Brain pericyte (primary cell): ENCODE data around the gene TAX1BP3.

ENCODE experiments used
- DNase-seq: peaks from one replicate; pipeline ENCODE4 v3.0.0-alpha.2; 2012; ENCODE audit warnings: low read depth, low spot score

TAX1BP3 gene

GRCh38 chr17:3658784-3659449 lies 9.5 kb downstream of the TAX1BP3 start:
- DNase-seq, result no peak

- DNase-seq, result no peak
These were observed 10.2 kb downstream of the TAX1BP3 start for GRCh38 chr17:3657874-3658783.

DNA sequence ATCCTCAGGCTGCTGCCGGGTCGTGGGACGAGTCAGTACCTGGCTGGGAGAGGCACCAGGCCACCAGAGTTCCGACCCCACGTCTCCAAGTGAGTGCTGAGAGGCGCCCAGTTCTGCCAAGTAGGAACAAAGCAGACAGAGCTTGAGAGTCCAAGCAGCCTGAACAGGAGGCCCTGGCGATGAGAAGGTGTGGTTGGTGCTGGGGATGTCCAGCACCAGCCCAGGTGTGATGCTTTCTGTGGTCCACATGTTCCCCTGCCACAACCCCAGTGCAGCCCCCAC lies 10.8 kb downstream of the TAX1BP3 start:
- DNase-seq, result no peak

- DNase-seq, result no peak
These were observed 11.4 kb downstream of the TAX1BP3 start for GRCh38 chr17:3656755-3657587.

GRCh38 chr17:3656353-3656752 lies 12.0 kb downstream of the TAX1BP3 start:
- no peak for DNase-seq

DNA sequence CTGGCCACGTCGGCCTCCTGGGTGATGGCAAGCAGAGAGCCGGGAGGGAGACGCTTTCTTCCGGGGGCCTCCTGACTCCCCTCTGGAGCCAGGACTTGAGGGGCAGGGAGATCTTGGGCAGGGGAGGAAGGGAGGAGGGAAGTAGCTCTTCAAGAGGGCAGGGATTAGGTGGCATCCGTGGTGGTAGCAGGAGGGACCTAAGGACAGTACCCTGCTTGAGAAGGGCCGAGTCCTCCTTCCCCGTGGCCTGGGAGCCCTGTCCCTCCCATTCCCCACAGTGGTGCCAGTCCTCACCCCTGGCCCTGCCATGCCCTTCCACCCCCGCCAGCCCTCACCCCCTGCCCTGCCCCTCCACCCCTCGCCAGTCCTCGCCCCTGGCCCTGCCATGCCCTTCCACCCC lies 12.6 kb downstream of the TAX1BP3 start:
- no peak for DNase-seq

DNA sequence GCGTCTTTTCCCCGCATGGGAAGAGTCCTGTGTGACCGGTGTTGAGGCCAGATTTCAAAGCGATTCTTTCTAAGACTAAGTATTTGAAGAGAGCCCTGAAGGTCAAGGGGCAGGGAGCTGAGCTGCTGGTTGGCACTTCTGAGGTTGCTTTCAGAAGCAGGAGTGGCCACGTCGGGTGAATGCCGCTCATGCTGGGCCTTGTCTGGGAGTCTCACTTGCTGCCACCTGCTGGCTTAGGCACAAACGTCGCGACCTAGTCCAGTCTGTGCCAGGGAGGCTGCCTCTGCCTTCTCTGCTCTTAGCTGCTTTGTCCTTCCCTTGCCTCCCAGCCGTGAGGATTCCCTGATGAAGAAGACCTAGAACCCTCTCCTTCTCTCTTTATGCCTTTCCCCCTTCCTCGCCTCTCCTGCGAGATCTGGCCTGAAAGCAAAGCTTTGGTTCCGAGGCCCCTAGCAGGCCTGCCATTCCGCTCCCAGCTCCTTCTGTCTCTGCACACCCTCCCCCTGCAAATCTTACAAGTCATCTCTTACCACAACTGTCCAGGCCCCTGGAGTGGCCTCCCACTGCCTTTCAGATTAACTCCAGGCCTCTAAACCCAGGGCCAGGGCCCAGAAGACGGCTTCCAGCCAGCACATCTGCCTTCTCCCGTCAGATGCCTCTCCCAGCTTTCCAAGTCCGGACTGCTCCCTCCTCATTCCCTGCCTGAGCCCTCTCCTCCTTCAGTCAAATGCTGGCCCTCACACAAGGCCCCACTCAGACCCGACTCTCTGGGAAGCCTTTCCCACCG lies 20.4 kb downstream of the TAX1BP3 start:
- DNase-seq, result no peak

GRCh38 chr17:3647251-3647650 lies 21.1 kb downstream of the TAX1BP3 start:
- DNase-seq, result no peak

DNA sequence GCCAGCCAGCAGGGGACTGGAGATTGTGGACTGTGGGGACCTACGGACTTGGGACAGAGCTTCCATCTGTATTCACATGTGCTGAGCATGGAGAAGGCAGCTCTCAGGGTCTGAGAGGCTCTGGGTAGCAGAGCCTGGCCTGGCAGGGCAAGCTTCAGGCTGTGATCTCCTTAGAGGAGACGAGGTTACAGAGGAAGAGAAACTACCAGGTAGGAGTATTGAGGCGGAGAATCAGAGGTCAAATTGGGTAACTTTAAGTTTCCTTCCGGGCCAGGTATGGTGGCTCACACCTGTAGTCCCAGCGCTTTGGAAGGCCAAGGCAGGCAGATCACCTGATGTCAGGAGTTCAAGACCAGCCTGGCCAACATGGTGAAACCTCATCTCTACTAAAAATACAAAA lies 23.1 kb downstream of the TAX1BP3 start:
- no peak for DNase-seq

DNA sequence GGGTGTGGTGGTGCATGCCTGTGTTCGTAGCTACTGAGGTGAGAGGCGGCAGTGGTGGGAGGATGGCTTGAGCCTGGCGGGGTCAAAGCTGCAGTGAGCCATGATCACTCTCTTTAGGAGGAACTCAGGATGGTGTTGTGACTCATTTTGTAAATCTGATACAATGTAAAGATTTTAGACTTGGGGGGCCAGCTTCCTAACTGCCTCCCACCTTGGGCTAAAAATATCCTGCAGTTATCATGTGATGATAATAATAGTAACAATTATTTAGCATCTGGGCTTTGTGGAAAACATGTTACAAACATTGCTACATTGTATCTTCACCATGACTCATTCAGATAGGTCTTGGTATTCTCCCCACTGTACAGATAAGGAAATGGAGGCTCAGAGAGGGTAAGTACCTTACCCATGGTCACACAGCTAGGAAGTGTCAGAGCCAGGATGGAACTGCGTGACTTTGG lies 24.5 kb downstream of the TAX1BP3 start:
- no peak for DNase-seq

DNA sequence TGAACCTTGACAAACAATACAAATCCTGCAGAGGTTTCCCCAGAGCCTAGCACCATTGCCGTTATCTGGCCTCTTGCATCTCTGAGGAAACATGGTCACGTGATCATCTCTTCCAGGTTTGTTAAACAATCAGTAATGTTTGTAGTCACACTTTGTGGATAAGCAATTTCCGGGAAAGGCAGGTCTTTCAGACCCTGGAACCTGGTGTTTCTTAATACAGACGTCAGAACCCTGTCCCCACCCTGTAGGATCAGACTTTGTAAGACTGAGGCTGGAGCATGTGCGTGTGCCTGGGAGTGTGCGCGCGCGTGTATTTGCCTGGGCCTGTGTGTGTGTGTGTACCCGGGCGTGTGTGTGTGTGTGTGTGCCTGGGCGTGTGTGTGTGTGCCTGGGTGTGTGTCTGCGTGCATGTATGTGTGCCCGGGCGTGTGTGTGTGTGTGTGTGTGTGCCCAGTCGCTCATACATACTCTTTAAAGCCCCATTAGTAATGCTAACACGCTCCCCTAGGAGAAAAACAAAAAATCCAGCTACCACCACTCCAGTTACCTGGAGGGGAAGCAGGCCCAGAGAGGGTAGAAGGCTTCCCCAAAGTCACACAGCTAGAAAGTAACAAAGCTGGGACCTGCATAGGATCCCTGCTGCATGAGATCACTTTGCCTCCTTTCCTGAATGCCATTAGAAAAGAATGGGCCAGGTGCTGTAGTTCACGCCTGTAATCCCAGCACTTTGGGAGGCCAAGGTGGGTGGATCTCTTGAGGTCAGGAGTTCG lies 26.5 kb downstream of the TAX1BP3 start:
- DNase-seq, result no peak

DNA sequence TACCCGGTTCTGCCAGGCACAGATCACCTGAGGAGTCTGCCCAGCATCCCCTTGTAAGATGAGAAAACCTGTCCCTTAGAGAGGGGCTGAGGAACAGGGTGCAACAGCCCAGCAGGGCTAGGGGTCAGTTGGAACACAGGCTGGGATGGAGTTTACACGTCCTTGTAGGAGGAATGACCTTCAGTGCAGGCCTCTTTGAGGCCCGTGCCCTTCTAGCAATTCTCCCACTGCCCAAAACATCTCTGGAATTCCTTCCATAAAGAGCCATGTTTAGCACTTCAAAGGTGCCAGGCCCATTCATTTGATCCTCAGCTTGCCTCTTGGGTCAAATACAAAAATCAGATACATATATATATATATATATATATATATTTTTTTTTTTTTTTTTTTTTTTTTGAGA lies 27.4 kb downstream of the TAX1BP3 start:
- DNase-seq, result no peak

- DNase-seq, result no peak
These were observed 28.3 kb downstream of the TAX1BP3 start for GRCh38 chr17:3639981-3640596.

GRCh38 chr17:3636908-3637373 lies 31.4 kb downstream of the TAX1BP3 start:
- no peak for DNase-seq

DNA sequence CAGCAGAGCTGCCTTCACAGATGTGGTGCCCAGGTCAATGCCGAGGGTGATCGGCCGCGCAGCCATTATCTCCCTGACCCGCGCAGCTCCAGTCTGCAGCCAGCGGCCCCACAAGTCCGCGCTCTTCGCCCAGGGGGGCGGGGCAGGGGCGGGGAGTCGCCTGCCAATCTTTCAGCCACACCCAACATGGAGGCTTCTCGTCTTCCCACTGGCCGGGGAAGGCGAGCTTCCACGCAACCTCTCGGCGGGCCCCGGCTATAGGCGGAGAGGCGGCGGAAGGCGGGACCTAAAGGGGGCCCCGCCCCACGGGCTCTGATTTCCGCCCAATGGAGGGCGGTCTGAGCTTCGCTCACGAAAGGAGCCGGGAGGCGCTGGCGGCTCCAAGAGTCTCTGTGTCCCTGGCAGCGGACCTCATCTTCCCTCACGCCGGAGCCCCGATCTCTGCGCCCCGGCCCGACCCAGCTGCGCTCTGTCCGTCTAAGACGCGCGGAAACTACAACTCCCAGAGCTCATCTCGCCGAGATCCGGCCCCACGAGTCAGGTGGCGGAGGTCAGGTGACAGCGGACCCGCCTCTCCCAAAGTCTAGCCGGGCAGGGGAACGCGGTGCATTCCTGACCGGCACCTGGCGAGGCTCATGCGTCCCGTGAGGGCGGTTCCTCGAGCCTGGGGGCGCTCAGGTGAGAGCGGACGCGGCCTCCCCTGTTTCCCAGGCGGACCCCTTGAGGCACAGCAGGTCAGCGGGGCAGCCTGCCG lies 32.0 kb downstream of the TAX1BP3 start, which contains the start of the genes CTNS and SHPK:
TSS of gene CTNS (plus strand) at position 607 of the 754 bp plus-strand sequence. CDS start 3,447 bp downstream, outside the sequence.
TSS of gene SHPK (minus strand) at position 97 of the 754 bp plus-strand sequence. CDS start at position 66, 31 bp downstream.
- DNase-seq, result peak; percentile 80

DNA sequence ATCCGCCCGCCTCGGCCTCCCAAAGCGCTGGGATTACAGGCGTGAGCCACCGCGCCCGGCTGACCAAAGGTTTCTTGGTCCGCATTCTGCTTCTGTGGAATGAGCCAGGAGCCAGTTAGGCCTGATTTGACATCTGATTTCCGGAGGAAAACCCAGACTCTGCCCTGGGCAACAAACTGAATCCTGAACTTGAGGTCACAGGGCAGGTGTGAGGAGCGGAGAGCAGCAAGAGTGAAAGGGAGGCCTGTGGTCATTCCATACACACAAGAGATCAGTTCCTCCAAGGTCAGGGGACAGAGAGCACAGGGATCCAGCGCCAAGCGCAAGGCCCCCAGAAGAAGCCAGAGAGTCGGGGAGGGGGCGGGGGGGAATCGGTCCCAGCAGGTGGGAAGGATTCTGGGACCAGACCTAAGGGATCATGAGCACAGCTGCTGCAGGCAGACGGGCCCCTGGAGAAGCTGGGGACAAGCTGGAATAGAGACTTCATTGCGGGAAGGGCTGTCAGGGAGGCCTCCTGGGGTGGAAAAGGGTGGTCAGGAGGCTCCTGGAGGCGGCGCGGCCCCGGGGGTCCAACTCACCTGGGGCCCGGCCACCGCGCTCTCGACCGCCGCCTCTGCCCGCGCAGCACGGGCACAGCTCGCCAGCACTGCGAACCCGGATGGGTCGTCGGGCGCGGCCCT lies 32.8 kb downstream of the TAX1BP3 start:
- no peak for DNase-seq

GRCh38 chr17:3632287-3632686 lies 36.1 kb downstream of the TAX1BP3 start:
- no peak for DNase-seq

- no peak for DNase-seq
These were observed 37.6 kb downstream of the TAX1BP3 start for GRCh38 chr17:3630781-3631180.
